Lung (tissue), 12 donors: ENCODE results near the gene SEPHS1. TPM values are rescaled to one million over a fixed set of nuclear protein-coding genes. Genes with fewer than 3 reads are reported as not detected.

Experiments
- ATAC-seq: fragments of 200-7000 bp; cut with Tn5 transposase; one replicate; pipeline ENCODE4 v1.9.1; 2020; ENCODE audit warnings: moderate number of reproducible peaks; ENCODE audit not compliant: insufficient read depth, low FRiP score
- DNase-seq, 3 donors: peaks; one replicate each; pipeline ENCODE4 v3.0.0-alpha.2; 2013 to 2017
- H3K27ac ChIP-seq, 2 donors: one replicate each; pipeline ENCODE4 v1.5.1; 2013; ENCODE audit warnings: mild to moderate bottlenecking in 2 of 2, moderate library complexity in 2 of 2, control low read depth in 1 of 2, inconsistent platforms in 1 of 2, low read depth in 1 of 2, low read length in 1 of 2
- H3K27me3 ChIP-seq, 3 donors: one replicate each; pipeline ENCODE4 v1.5.1; 2013; ENCODE audit warnings: low read length in 2 of 3; ENCODE audit not compliant: control insufficient read depth in 3 of 3, insufficient read depth in 3 of 3
- H3K36me3 ChIP-seq, 4 donors: one replicate each; pipeline ENCODE4 v1.5.1; 2013; ENCODE audit warnings: low read length in 4 of 4, mild to moderate bottlenecking in 1 of 4, moderate library complexity in 1 of 4; ENCODE audit not compliant: control insufficient read depth in 4 of 4, insufficient read depth in 4 of 4
- H3K4me1 ChIP-seq, 5 donors: one replicate each; pipeline ENCODE4 v1.5.1; 2013; ENCODE audit warnings: low read length in 5 of 5, mild to moderate bottlenecking in 2 of 5, moderate library complexity in 1 of 5; ENCODE audit not compliant: control insufficient read depth in 5 of 5, insufficient read depth in 5 of 5
- H3K4me3 ChIP-seq: one replicate; pipeline ENCODE4 v1.5.1; 2013; ENCODE audit warnings: mild to moderate bottlenecking, control low read depth, moderate library complexity
- H3K9ac ChIP-seq, 2 donors: one replicate each; pipeline ENCODE4 v1.5.1; 2013; ENCODE audit warnings: low read length in 2 of 2, control low read depth in 1 of 2; ENCODE audit not compliant: insufficient read depth in 1 of 2
- H3K9me3 ChIP-seq, 4 donors: one replicate each; pipeline ENCODE4 v1.5.1; 2013; ENCODE audit warnings: low read length in 3 of 4, mild to moderate bottlenecking in 1 of 4, moderate library complexity in 1 of 4; ENCODE audit not compliant: control insufficient read depth in 4 of 4, insufficient read depth in 3 of 4
- WGBS, 2 donors: extraction: QIAGEN DNeasy Blood & Tissue Kit; methylation state at CpG; one replicate each; pipeline ENCODE4 v1.1.7; 2013; 5-methylcytosine and 5-hydroxymethylcytosine counted together
- polyA plus RNA-seq, 2 donors: library from polyadenylated mRNA; stranded (reverse); fragments of 200-250 nt; gene quantifications; one replicate each; pipeline ENCODE4 v1.2.1, GENCODE V29; 2013
- total RNA-seq, 2 donors: library from RNA; depleted of rRNA in 1 of 2; stranded (reverse); fragments of >200 nt in 1 of 2; gene quantifications; one replicate each; pipeline ENCODE4 v1.2.1, GENCODE V29; 2014 to 2021
- TF ChIP-seq, protein P1 (sequence below): IDR thresholded peaks from 2 replicates; pipeline ENCODE4 v1.5.1; 2012; ENCODE audit warnings: mild to moderate bottlenecking; ENCODE audit errors: control extremely low read depth, extremely low read depth
- donor health status: control.
- donor health status: control.
- donor health status: Bipolar disorder and iron deficiency.
- donor health status: healthy.
- donor health status: DM: yes; HTN: yes; CAD: no.

The SEPHS1 gene
- total and polyA plus RNA-seq, 4 donors: 19.5 to 47.3 (median 35.4) TPM

GRCh38 chr10:13328126-13328525 lies 20.0 kb downstream of the SEPHS1 start:
- ATAC-seq (no peak), DNase-seq (no peak)
- WGBS, 2 donors: 96 to 97% methylated on average over 5 of the region's 5 CpGs
- Histone ChIP-seq H3K4me1 (peaks cover 0 to 2% (median 0%) of the 10 kb centered on the region in 5 donors), H3K4me3 (no peak overlapping the region), H3K27me3 (no peaks in the 10 kb centered on the region), H3K36me3 (peaks cover 26 to 53% (median 37%) of the 10 kb centered on the region in 4 donors), H3K9ac (no peak overlapping the region), H3K9me3 (no peaks in the 10 kb centered on the region), H3K27ac (no peak overlapping the region)
- TF ChIP-seq, protein P1, sequence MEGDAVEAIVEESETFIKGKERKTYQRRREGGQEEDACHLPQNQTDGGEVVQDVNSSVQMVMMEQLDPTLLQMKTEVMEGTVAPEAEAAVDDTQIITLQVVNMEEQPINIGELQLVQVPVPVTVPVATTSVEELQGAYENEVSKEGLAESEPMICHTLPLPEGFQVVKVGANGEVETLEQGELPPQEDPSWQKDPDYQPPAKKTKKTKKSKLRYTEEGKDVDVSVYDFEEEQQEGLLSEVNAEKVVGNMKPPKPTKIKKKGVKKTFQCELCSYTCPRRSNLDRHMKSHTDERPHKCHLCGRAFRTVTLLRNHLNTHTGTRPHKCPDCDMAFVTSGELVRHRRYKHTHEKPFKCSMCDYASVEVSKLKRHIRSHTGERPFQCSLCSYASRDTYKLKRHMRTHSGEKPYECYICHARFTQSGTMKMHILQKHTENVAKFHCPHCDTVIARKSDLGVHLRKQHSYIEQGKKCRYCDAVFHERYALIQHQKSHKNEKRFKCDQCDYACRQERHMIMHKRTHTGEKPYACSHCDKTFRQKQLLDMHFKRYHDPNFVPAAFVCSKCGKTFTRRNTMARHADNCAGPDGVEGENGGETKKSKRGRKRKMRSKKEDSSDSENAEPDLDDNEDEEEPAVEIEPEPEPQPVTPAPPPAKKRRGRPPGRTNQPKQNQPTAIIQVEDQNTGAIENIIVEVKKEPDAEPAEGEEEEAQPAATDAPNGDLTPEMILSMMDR: no peak

GRCh38 chr10:13327534-13327933 lies 20.6 kb downstream of the SEPHS1 start:
- 58 to 78% methylated on average over 3 of the region's 3 CpGs for WGBS, 2 donors
- DNase-seq (no peak), ATAC-seq (no peak)
- H3K27ac ChIP-seq: no peak overlapping the region
- no peaks in the 10 kb centered on the region for H3K27me3 ChIP-seq
- peaks cover 0 to 2% (median 0%) of the 10 kb centered on the region in 5 donors for H3K4me1 ChIP-seq
- H3K4me3 ChIP-seq: no peak overlapping the region
- H3K9me3 ChIP-seq: no peaks in the 10 kb centered on the region
- H3K36me3 ChIP-seq: peaks cover 26 to 53% (median 41%) of the 10 kb centered on the region in 4 donors
- TF ChIP-seq, protein P1: no peak
- no peak overlapping the region for H3K9ac ChIP-seq

- WGBS, 2 donors: 97% methylated on average over 24 of the region's 24 CpGs
- H3K36me3 ChIP-seq: peaks cover 17 to 36% (median 28%) of the 10 kb centered on the region in 4 donors
- no peak for DNase-seq
- H3K27ac ChIP-seq: no peak overlapping the region
- ATAC-seq: no peak
- TF ChIP-seq, protein P1: no peak
- no peak overlapping the region for H3K9ac ChIP-seq
- peaks cover 0 to 2% (median 0%) of the 10 kb centered on the region in 5 donors for H3K4me1 ChIP-seq
- H3K27me3 ChIP-seq: no peaks in the 10 kb centered on the region
- no peak overlapping the region for H3K4me3 ChIP-seq
- H3K9me3 ChIP-seq: no peaks in the 10 kb centered on the region
Measured at GRCh38 chr10:13322615-13323148, 25.4 kb downstream of the SEPHS1 start.

GRCh38 chr10:13321576-13321975 lies 26.5 kb downstream of the SEPHS1 start:
- no peak for ATAC-seq
- TF ChIP-seq, protein P1: no peak
- peaks cover 17 to 36% (median 25%) of the 10 kb centered on the region in 4 donors for H3K36me3 ChIP-seq

More at GRCh38 chr10:13321576-13321975, 26.5 kb downstream of the SEPHS1 start:
- DNase-seq: no peak
- no peak overlapping the region for H3K9ac ChIP-seq
- H3K9me3 ChIP-seq: no peaks in the 10 kb centered on the region
- 93 to 96% methylated on average over 13 of the region's 13 CpGs for WGBS, 2 donors
- H3K27me3 ChIP-seq: no peaks in the 10 kb centered on the region
- H3K4me1 ChIP-seq: peaks cover 0 to 2% (median 0%) of the 10 kb centered on the region in 5 donors
- no peak overlapping the region for H3K4me3 ChIP-seq
- no peak overlapping the region for H3K27ac ChIP-seq
